Measurements from ENCODE around the gene EVPLL. TPM values are rescaled to one million over a fixed set of nuclear protein-coding genes. Genes with fewer than 3 reads are reported as not detected.
A peak's percentile ranks its signal among the peaks of the same experiment; 100 is the strongest.

The EVPLL gene
- total RNA-seq, 2 experiments from 2014 or later = not detected

DNA sequence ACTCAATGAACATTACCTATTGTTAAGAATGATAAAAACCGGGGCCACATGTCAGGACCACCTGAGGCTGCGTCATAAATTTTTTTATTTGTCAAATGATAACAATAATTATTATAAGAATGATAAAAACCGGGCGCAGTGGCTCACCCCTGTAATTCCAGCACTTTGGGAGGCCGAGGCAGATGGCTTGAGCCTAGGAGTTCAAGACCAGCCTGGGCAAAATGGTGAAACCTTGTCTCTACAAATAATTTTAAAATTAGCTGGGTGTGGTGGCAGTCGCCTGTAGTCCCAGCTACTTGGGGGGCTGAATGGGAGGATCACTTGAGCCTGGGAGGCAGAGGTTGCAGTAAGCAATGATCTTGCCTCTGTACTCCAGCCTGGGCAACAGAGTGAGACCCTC is 13.4 kb upstream of the EVPLL start:
- TF ChIP-seq CTCF (conservative IDR thresholded peaks at IDR 0.05; ENCODE audit: low read length) = no peak
- TF ChIP-seq EZH2phosphoT487 (IDR thresholded peaks at IDR 0.05; ENCODE audit: borderline replicate concordance, low read depth, low read length) = no peak
- peaks cover 17% of the 10 kb centered on the region for H3K4me1 ChIP-seq (ENCODE audit: insufficient read depth, low read length, poor library complexity, severe bottlenecking)
- intact Hi-C loops (cut with micrococcal nuclease; ENCODE audit: unreplicated experiment) = loop anchor here (5.0 kb wide), 1 partner anchor 107 kb away; the partner anchor contains the start of gene FLII
- no TSS peak for BruUV-seq (replicated peaks)
- no peak for DNase-seq (ENCODE audit: low spot score)
- H3K9me3 ChIP-seq (ENCODE audit: low read length) = no peaks in the 10 kb centered on the region
- H3K36me3 ChIP-seq (ENCODE audit: insufficient read depth, low read length) = peaks cover 19% of the 10 kb centered on the region
- CTCF ChIA-PET (ENCODE audit: unreplicated experiment) = no interaction called here
- no peaks in the 10 kb centered on the region for H3K9me2 ChIP-seq (ENCODE audit: insufficient read depth, low read length)
- POLR2A ChIA-PET = interaction anchor here (0.7 kb wide), 1 partner anchor 49 kb away, joined by 4 read pairs; no protein-coding TSS in a partner anchor
- H2AFZ ChIP-seq (ENCODE audit: low read length) = no peak overlapping the region
- H4K20me1 ChIP-seq (ENCODE audit: insufficient read depth, low read length) = no peaks in the 10 kb centered on the region
- no peak overlapping the region for H3K27ac ChIP-seq (ENCODE audit: low read depth, low read length, poor library complexity, severe bottlenecking)
- peaks cover 32% of the 10 kb centered on the region for H3K79me2 ChIP-seq (ENCODE audit: insufficient read depth, low read depth, low read length)
- H3K4me3 ChIP-seq (ENCODE audit: low read depth, low read length, poor library complexity, severe bottlenecking) = peak overlapping the region; percentile 85
- peak overlapping the region; percentile 82; the same call in 1 of the 2 replicates for H3K4me2 ChIP-seq (ENCODE audit: low read length)

GRCh38 chr17:18368946-18369345 is 8.6 kb upstream of the EVPLL start:
- Histone ChIP-seq H3K27ac (ENCODE audit: low read depth, low read length, poor library complexity, severe bottlenecking) (no peak overlapping the region), H2AFZ (ENCODE audit: low read length) (no peak overlapping the region), H4K20me1 (ENCODE audit: insufficient read depth, low read length) (no peaks in the 10 kb centered on the region), H3K79me2 (ENCODE audit: insufficient read depth, low read depth, low read length) (no peaks in the 10 kb centered on the region), H3K4me2 (ENCODE audit: low read length) (no peak overlapping the region), H3K36me3 (ENCODE audit: insufficient read depth, low read length) (no peaks in the 10 kb centered on the region), H3K4me1 (ENCODE audit: insufficient read depth, low read length, poor library complexity, severe bottlenecking) (peaks cover 3% of the 10 kb centered on the region), H3K9me3 (ENCODE audit: low read length) (no peaks in the 10 kb centered on the region), H3K4me3 (ENCODE audit: low read depth, low read length, poor library complexity, severe bottlenecking) (no peak overlapping the region), H3K9me2 (ENCODE audit: insufficient read depth, low read length) (no peaks in the 10 kb centered on the region)
- TF ChIP-seq CTCF (conservative IDR thresholded peaks at IDR 0.05; ENCODE audit: low read length) (no peak), EZH2phosphoT487 (IDR thresholded peaks at IDR 0.05; ENCODE audit: borderline replicate concordance, low read depth, low read length) (no peak)
- CTCF ChIA-PET (ENCODE audit: unreplicated experiment) = no interaction called here
- POLR2A ChIA-PET = no interaction called here
- BruUV-seq (replicated peaks) = no TSS peak
- intact Hi-C loops (cut with micrococcal nuclease; ENCODE audit: unreplicated experiment) = no loop called here
- DNase-seq (ENCODE audit: low spot score) = no peak

DNA sequence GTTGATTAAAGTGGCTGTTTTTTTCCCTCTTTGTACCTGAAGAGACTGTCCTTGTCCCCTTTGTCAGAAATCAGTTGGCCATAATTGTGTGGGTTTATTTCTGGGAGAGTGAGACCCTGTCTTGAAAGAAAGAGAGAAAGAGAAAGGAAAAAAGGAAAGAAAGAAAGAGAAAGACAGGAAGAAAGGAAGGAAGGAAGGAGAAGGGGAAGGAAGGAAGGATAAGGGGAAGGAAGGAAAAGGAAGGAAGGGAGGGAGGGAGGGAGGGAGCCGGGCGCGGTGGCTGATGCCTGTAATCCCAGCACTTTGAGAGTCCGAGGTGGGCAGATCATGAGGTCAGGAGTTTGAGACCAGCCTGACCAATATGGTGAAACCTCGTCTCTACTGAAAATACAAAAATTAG is 6.8 kb upstream of the EVPLL start:
- H3K36me3 ChIP-seq (ENCODE audit: insufficient read depth, low read length) = no peaks in the 10 kb centered on the region
- no peak overlapping the region for H2AFZ ChIP-seq (ENCODE audit: low read length)
- ChIA-PET POLR2A (no interaction called here), CTCF (ENCODE audit: unreplicated experiment) (no interaction called here)
- no peak overlapping the region for H3K4me2 ChIP-seq (ENCODE audit: low read length)
- no TSS peak for BruUV-seq (replicated peaks)
- no peak for DNase-seq (ENCODE audit: low spot score)
- H4K20me1 ChIP-seq (ENCODE audit: insufficient read depth, low read length) = no peaks in the 10 kb centered on the region
- intact Hi-C loops (cut with micrococcal nuclease; ENCODE audit: unreplicated experiment) = no loop called here
- H3K27ac ChIP-seq (ENCODE audit: low read depth, low read length, poor library complexity, severe bottlenecking) = no peak overlapping the region
- H3K9me3 ChIP-seq (ENCODE audit: low read length) = no peaks in the 10 kb centered on the region
- H3K4me1 ChIP-seq (ENCODE audit: insufficient read depth, low read length, poor library complexity, severe bottlenecking) = no peaks in the 10 kb centered on the region
- H3K4me3 ChIP-seq (ENCODE audit: low read depth, low read length, poor library complexity, severe bottlenecking) = no peak overlapping the region
- no peaks in the 10 kb centered on the region for H3K9me2 ChIP-seq (ENCODE audit: insufficient read depth, low read length)
- H3K79me2 ChIP-seq (ENCODE audit: insufficient read depth, low read depth, low read length) = no peaks in the 10 kb centered on the region
- TF ChIP-seq EZH2phosphoT487 (IDR thresholded peaks at IDR 0.05; ENCODE audit: borderline replicate concordance, low read depth, low read length) = no peak
- TF ChIP-seq CTCF (conservative IDR thresholded peaks at IDR 0.05; ENCODE audit: low read length) = no peak

Measured in OCI-LY7 (cell line).